ENCODE data around the gene KDM4B.

GRCh38 chr19:4977299-4978174 is 8.6 kb downstream of the KDM4B start:
- TF ChIP-seq POLR2A (IDR thresholded peaks at IDR 0.05; ENCODE audit: low read depth, low read length) = no peak
- TF ChIP-seq POLR2AphosphoS5 (IDR thresholded peaks at IDR 0.05; ENCODE audit: low read depth, low read length) = no peak

All from GM12892 (cell line).